Measurements from ENCODE around the gene GMDS.

GMDS gene

DNA sequence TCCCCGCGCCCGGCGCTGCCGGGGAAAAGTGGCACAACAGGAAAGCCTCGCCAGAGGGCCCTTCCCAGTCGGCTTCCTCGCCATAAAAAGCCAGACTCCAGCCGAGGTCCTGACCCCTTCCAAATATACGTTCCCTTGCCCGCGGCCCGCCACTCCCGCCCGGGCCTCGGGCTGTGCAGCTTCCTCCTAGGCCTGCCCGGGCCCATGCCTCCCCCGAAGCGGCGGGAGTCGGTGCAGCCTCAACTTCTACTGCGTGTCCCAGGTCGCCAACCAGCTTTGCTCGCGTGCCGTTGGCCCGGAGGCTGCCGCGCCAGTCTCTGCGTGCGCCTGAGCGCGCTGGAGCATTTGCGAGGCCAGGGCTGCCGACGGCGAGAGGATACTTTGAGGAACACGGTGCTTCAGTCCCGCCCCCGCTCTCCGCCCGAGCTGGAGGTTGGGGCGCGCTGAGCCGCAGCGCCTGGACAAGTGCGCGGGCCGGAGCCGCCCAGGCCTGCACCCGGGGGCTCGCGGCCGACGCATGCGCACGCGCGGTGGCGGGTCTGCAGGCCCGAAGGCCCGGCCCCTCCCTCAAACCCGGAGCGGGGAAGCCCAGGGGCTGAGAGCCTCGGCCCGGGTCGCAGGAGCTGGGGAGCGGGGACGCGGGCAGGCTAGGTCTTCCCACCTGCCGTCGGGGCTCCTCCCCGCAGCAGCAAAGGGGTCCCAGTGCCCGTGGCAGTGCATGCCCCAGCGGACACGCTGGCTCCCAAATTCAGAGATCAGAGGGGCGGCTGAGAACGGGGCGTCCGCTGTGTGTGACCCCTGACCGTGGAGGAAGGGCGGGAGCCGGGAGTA lies 625.5 kb downstream of the GMDS start:
- no peak overlapping the region for H3K9ac ChIP-seq (ENCODE audit: low read length)
- WGBS (ENCODE audit: extremely low coverage, insufficient coverage, insufficient read length) = no CpG with 5 or more reads among the region's 83 CpGs
- no peak overlapping the region for H4K91ac ChIP-seq (ENCODE audit: low read depth, low read length)
- no peak overlapping the region for H2BK5ac ChIP-seq (ENCODE audit: low read depth, low read length, poor library complexity)
- peaks cover 91% of the 10 kb centered on the region for H3K27me3 ChIP-seq (ENCODE audit: insufficient read depth, low read length)
- peaks cover 20 to 22% of the 10 kb centered on the region in 2 experiments for H3K4me1 ChIP-seq (ENCODE audit: control insufficient read depth in 1 of 2, insufficient read depth in 2 of 2, low read length in 2 of 2)
- H3K27ac ChIP-seq (ENCODE audit: low read depth, low read length) = no peak overlapping the region
- H3K79me1 ChIP-seq (ENCODE audit: low read length) = peaks cover 2% of the 10 kb centered on the region
- no peak overlapping the region for H2AK5ac ChIP-seq (ENCODE audit: low read length)
- H3K79me2 ChIP-seq (ENCODE audit: control insufficient read depth, insufficient read depth, low read length, poor library complexity) = no peaks in the 10 kb centered on the region
- H4K12ac ChIP-seq (ENCODE audit: low read depth, low read length) = no peak overlapping the region
- peak overlapping the region; percentile 66 for H2AFZ ChIP-seq (ENCODE audit: insufficient read depth, low read length, poor library complexity)
- no peak overlapping the region for H3K4ac ChIP-seq (ENCODE audit: low read depth, low read length)
- peak overlapping the region; percentile 42 for H3K4me3 ChIP-seq (ENCODE audit: low read depth, low read length)
- peak overlapping the region; percentile 40 for H3K14ac ChIP-seq (ENCODE audit: low read length)
- H3K23ac ChIP-seq (ENCODE audit: low read length) = no peak overlapping the region
- no peak overlapping the region for H2BK12ac ChIP-seq (ENCODE audit: low read length)
- H3K36me3 ChIP-seq (ENCODE audit: control insufficient read depth in 1 of 2, insufficient read depth in 2 of 2, low read length in 2 of 2) = no peaks in the 10 kb centered on the region
- peak overlapping the region; percentile 62 for H3K18ac ChIP-seq (ENCODE audit: low read length)
- no peak overlapping the region for H2BK120ac ChIP-seq (ENCODE audit: insufficient read depth, low read length, poor library complexity)
- peak overlapping the region; percentile 73 for H3K4me2 ChIP-seq (ENCODE audit: low read length)
- H3K9me3 ChIP-seq (ENCODE audit: insufficient read depth, low read depth, low read length) = peaks cover 9% of the 10 kb centered on the region
- no peak overlapping the region for H4K8ac ChIP-seq (ENCODE audit: low read depth, low read length)
- peak in 1 of 2 donors; percentile 39 for DNase-seq

GRCh38 chr6:1619098-1619672 lies 626.2 kb downstream of the GMDS start:
- Histone ChIP-seq H3K18ac (ENCODE audit: low read length) (no peak overlapping the region), H3K9me3 (ENCODE audit: insufficient read depth, low read depth, low read length) (peaks cover 11% of the 10 kb centered on the region), H3K14ac (ENCODE audit: low read length) (no peak overlapping the region), H3K79me2 (ENCODE audit: control insufficient read depth, insufficient read depth, low read length, poor library complexity) (no peaks in the 10 kb centered on the region), H3K27ac (ENCODE audit: low read depth, low read length) (no peak overlapping the region), H3K4me1 (ENCODE audit: control insufficient read depth in 1 of 2, insufficient read depth in 2 of 2, low read length in 2 of 2) (peaks cover 20 to 22% of the 10 kb centered on the region in 2 experiments), H2AK5ac (ENCODE audit: low read length) (no peak overlapping the region), H3K4ac (ENCODE audit: low read depth, low read length) (no peak overlapping the region), H2AFZ (ENCODE audit: insufficient read depth, low read length, poor library complexity) (peak overlapping the region; percentile 66), H3K23ac (ENCODE audit: low read length) (no peak overlapping the region), H2BK12ac (ENCODE audit: low read length) (no peak overlapping the region), H4K91ac (ENCODE audit: low read depth, low read length) (no peak overlapping the region), H3K36me3 (ENCODE audit: control insufficient read depth in 1 of 2, insufficient read depth in 2 of 2, low read length in 2 of 2) (no peaks in the 10 kb centered on the region), H3K4me2 (ENCODE audit: low read length) (peak overlapping the region; percentile 73), H2BK120ac (ENCODE audit: insufficient read depth, low read length, poor library complexity) (no peak overlapping the region), H3K27me3 (ENCODE audit: insufficient read depth, low read length) (peaks cover 92% of the 10 kb centered on the region), H3K79me1 (ENCODE audit: low read length) (peaks cover 2% of the 10 kb centered on the region), H4K12ac (ENCODE audit: low read depth, low read length) (no peak overlapping the region), H3K4me3 (ENCODE audit: low read depth, low read length) (no peak overlapping the region), H3K9ac (ENCODE audit: low read length) (no peak overlapping the region), H4K8ac (ENCODE audit: low read depth, low read length) (no peak overlapping the region), H2BK5ac (ENCODE audit: low read depth, low read length, poor library complexity) (no peak overlapping the region)
- DNase-seq = no peak
- WGBS (ENCODE audit: extremely low coverage, insufficient coverage, insufficient read length) = no CpG with 5 or more reads among the region's 40 CpGs

DNA sequence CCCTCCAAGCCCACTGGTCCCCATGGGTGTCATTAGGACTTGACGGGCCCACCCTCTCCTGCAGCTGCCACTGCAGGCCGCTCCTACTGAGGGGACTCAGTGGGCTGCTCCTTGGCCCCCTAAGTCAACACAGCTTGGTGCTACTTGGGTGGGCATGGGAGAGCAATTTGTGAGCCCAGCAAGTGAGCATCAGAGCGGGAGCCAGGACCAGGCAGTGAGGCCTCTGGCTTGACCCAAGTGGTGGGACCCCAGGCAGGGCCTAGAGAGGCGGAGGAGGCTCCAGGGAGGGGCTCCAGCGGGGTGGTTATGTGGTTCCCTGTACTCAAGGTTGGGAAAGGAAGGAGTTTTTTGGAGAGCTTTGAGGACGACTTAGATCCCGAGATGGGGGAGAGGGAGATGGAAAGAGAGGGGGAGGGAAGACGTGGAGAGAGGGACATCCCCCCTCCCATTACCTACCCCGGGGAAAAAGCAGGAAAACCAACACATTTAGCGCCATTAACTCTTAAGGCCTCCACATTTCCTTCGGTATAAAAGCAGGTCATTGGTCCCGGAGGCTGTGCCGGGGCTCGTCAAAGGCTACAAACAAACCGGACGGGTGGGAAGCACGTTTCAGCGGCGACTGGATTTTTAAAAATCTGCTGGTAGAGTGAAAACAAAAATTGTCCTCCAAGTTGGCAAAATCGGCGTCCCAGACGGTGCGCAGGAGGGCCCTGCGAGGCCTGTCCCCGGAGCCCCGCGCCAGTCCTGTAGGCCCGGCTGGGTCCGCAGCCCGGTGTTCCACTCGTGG lies 626.9 kb downstream of the GMDS start:
- no peak overlapping the region for H3K23ac ChIP-seq (ENCODE audit: low read length)
- no peak overlapping the region for H4K8ac ChIP-seq (ENCODE audit: low read depth, low read length)
- H3K4me1 ChIP-seq (ENCODE audit: control insufficient read depth in 1 of 2, insufficient read depth in 2 of 2, low read length in 2 of 2) = peaks cover 20 to 27% of the 10 kb centered on the region in 2 experiments
- no peak overlapping the region for H2BK5ac ChIP-seq (ENCODE audit: low read depth, low read length, poor library complexity)
- H4K12ac ChIP-seq (ENCODE audit: low read depth, low read length) = no peak overlapping the region
- WGBS (ENCODE audit: extremely low coverage, insufficient coverage, insufficient read length) = no CpG with 5 or more reads among the region's 31 CpGs
- H2BK12ac ChIP-seq (ENCODE audit: low read length) = no peak overlapping the region
- no peak overlapping the region for H3K18ac ChIP-seq (ENCODE audit: low read length)
- peaks cover 92% of the 10 kb centered on the region for H3K27me3 ChIP-seq (ENCODE audit: insufficient read depth, low read length)
- H3K14ac ChIP-seq (ENCODE audit: low read length) = no peak overlapping the region
- H3K4me2 ChIP-seq (ENCODE audit: low read length) = no peak overlapping the region
- H3K79me1 ChIP-seq (ENCODE audit: low read length) = peaks cover 2% of the 10 kb centered on the region
- peak; percentile 43 to 79 for DNase-seq
- H3K36me3 ChIP-seq (ENCODE audit: control insufficient read depth in 1 of 2, insufficient read depth in 2 of 2, low read length in 2 of 2) = no peaks in the 10 kb centered on the region
- no peak overlapping the region for H3K9ac ChIP-seq (ENCODE audit: low read length)
- peaks cover 11% of the 10 kb centered on the region for H3K9me3 ChIP-seq (ENCODE audit: insufficient read depth, low read depth, low read length)
- no peak overlapping the region for H2BK120ac ChIP-seq (ENCODE audit: insufficient read depth, low read length, poor library complexity)
- no peak overlapping the region for H3K4ac ChIP-seq (ENCODE audit: low read depth, low read length)
- no peak overlapping the region for H2AFZ ChIP-seq (ENCODE audit: insufficient read depth, low read length, poor library complexity)
- no peak overlapping the region for H3K4me3 ChIP-seq (ENCODE audit: low read depth, low read length)
- H3K27ac ChIP-seq (ENCODE audit: low read depth, low read length) = no peak overlapping the region
- no peak overlapping the region for H2AK5ac ChIP-seq (ENCODE audit: low read length)
- no peak overlapping the region for H4K91ac ChIP-seq (ENCODE audit: low read depth, low read length)
- H3K79me2 ChIP-seq (ENCODE audit: control insufficient read depth, insufficient read depth, low read length, poor library complexity) = no peaks in the 10 kb centered on the region

GRCh38 chr6:1617466-1618310 lies 627.7 kb downstream of the GMDS start:
- WGBS (ENCODE audit: extremely low coverage, insufficient coverage, insufficient read length) = no CpG with 5 or more reads among the region's 21 CpGs
- Histone ChIP-seq H4K8ac (ENCODE audit: low read depth, low read length) (no peak overlapping the region), H2BK120ac (ENCODE audit: insufficient read depth, low read length, poor library complexity) (no peak overlapping the region), H3K4me2 (ENCODE audit: low read length) (no peak overlapping the region), H3K18ac (ENCODE audit: low read length) (no peak overlapping the region), H2BK5ac (ENCODE audit: low read depth, low read length, poor library complexity) (no peak overlapping the region), H3K9ac (ENCODE audit: low read length) (no peak overlapping the region), H3K4me1 (ENCODE audit: control insufficient read depth in 1 of 2, insufficient read depth in 2 of 2, low read length in 2 of 2) (peaks cover 20 to 27% of the 10 kb centered on the region in 2 experiments), H2AK5ac (ENCODE audit: low read length) (no peak overlapping the region), H3K36me3 (ENCODE audit: control insufficient read depth in 1 of 2, insufficient read depth in 2 of 2, low read length in 2 of 2) (no peaks in the 10 kb centered on the region), H2AFZ (ENCODE audit: insufficient read depth, low read length, poor library complexity) (no peak overlapping the region), H4K12ac (ENCODE audit: low read depth, low read length) (no peak overlapping the region), H3K23ac (ENCODE audit: low read length) (no peak overlapping the region), H3K9me3 (ENCODE audit: insufficient read depth, low read depth, low read length) (peaks cover 10% of the 10 kb centered on the region), H3K79me2 (ENCODE audit: control insufficient read depth, insufficient read depth, low read length, poor library complexity) (no peaks in the 10 kb centered on the region), H3K27ac (ENCODE audit: low read depth, low read length) (no peak overlapping the region), H3K27me3 (ENCODE audit: insufficient read depth, low read length) (peaks cover 89% of the 10 kb centered on the region), H3K14ac (ENCODE audit: low read length) (no peak overlapping the region), H2BK12ac (ENCODE audit: low read length) (no peak overlapping the region), H3K79me1 (ENCODE audit: low read length) (peaks cover 2% of the 10 kb centered on the region), H3K4me3 (ENCODE audit: low read depth, low read length) (no peak overlapping the region), H4K91ac (ENCODE audit: low read depth, low read length) (no peak overlapping the region), H3K4ac (ENCODE audit: low read depth, low read length) (no peak overlapping the region)
- DNase-seq = no peak
